ENCODE measurements around the gene USP6NL. TPM values are rescaled to one million over a fixed set of nuclear protein-coding genes. Genes with fewer than 3 reads are reported as not detected.

USP6NL gene
- total and polyA plus RNA-seq, 9 of the 15 experiments (the other 6 are each of a cell fraction or from before 2014, with no cell fraction given): 3.2 to 26.6 (median 19.8) TPM

DNA sequence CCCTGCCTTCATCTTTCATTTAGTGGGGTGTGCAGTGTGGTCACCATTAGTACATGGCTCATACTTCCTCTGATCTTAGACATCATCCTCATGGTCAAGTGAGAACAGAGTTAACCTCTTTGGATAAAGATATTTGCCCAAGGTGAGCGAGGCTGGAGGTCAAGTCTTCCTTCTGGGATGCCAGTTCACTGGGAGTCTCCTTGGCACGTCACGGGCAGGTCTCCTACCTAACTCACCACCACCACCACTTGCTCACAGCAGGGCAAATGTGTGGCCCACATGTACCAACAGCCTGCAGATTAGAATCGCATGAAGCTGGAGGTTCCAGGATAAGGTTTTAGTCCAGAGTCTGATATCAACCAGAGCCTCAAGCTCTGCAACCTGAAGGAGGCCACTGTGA lies 164.6 kb downstream of the USP6NL start:
- intact Hi-C loops (cut with micrococcal nuclease): no loop called here
- Histone ChIP-seq H3K4me1 (replicated peaks in 1 of 2; ENCODE audit: control insufficient read depth in 2 of 2, insufficient read depth in 2 of 2, low read length in 2 of 2) (peaks cover 32 to 39% of the 10 kb centered on the region in 2 experiments), H3K4me3 (no peak overlapping the region), H3K27ac (ENCODE audit: extremely low read depth, low read depth, low read length) (no peak overlapping the region), H3K79me2 (ENCODE audit: control insufficient read depth, insufficient read depth, low read length) (no peaks in the 10 kb centered on the region), H3K36me3 (ENCODE audit: control insufficient read depth, insufficient read depth, low read length) (no peaks in the 10 kb centered on the region), H3K9me1 (ENCODE audit: control insufficient read depth, insufficient read depth, low read length) (no peaks in the 10 kb centered on the region), H3K9me3 (replicated peaks; ENCODE audit: control insufficient read depth, insufficient read depth, low read depth, low read length) (no peaks in the 10 kb centered on the region), H3K4me2 (ENCODE audit: insufficient read depth, low read length) (no peak overlapping the region), H4K20me1 (replicated peaks; ENCODE audit: control insufficient read depth, insufficient read depth, low read length) (no peaks in the 10 kb centered on the region), H3K9ac (ENCODE audit: insufficient read depth in 1 of 2, low read depth in 2 of 2, low read length in 2 of 2) (no peak overlapping the region), H2AFZ (ENCODE audit: low read depth, low read length) (no peak overlapping the region), H3K27me3 (ENCODE audit: control insufficient read depth in 2 of 2, insufficient read depth in 2 of 2, low read length in 2 of 2) (no peaks in the 10 kb centered on the region)
- no TSS peak for BruUV-seq (replicated peaks)
- DNase-seq (ENCODE audit: extremely low read depth in 1 of 4, low spot score in 3 of 4) (no peak), ATAC-seq (no peak), FAIRE-seq (no peak)
- in situ Hi-C loops (cut with MboI): no loop called here
- 37% methylated on average over 4 of the region's 4 CpGs for WGBS (ENCODE audit: insufficient coverage, low coverage, missing lambda C conversion rate)
- ChIA-PET POLR2A (interaction anchor here (0.9 to 1.3 kb wide), 4 partner anchors 9 to 155 kb away, joined by 3 to 4 read pairs (median 3); no protein-coding TSS in a partner anchor), CTCF (ENCODE audit: low intra/inter-chr PET ratio) (no interaction called here)
- TF ChIP-seq ZNF586 (CRISPR knock-in tag; conservative IDR thresholded peaks at IDR 0.05) (no peak), STAT5A (IDR thresholded peaks at IDR 0.05; ENCODE audit: borderline replicate concordance, low read length) (no peak), CHD4 (IDR thresholded peaks at IDR 0.05; ENCODE audit: insufficient read depth, insufficient replicate concordance, low read depth, low read length, poor library complexity, severe bottlenecking) (no peak), HLTF (IDR thresholded peaks at IDR 0.05) (no peak), PHB2 (IDR thresholded peaks at IDR 0.05; ENCODE audit: low read depth) (no peak), STAT5B (CRISPR knock-in tag; IDR thresholded peaks at IDR 0.05) (no peak), KAT8 (IDR thresholded peaks at IDR 0.05; ENCODE audit: low read depth) (no peak), FOS (IDR thresholded peaks at IDR 0.05; ENCODE audit: extremely low read depth, insufficient read length) (no peak), SETDB1 (IDR thresholded peaks at IDR 0.05; ENCODE audit: low read length) (no peak), BRD4 (IDR thresholded peaks at IDR 0.05) (no peak), RBM15 (IDR thresholded peaks at IDR 0.05; ENCODE audit: insufficient read depth, low read length) (no peak), ADNP (tag; IDR thresholded peaks at IDR 0.05) (no peak), SMARCB1 (IDR thresholded peaks at IDR 0.05; ENCODE audit: insufficient read length, low read depth) (no peak), HNRNPK (IDR thresholded peaks at IDR 0.05; ENCODE audit: low read depth, low read length, poor library complexity, severe bottlenecking) (no peak)
- TF ChIP-seq, protein P1, sequence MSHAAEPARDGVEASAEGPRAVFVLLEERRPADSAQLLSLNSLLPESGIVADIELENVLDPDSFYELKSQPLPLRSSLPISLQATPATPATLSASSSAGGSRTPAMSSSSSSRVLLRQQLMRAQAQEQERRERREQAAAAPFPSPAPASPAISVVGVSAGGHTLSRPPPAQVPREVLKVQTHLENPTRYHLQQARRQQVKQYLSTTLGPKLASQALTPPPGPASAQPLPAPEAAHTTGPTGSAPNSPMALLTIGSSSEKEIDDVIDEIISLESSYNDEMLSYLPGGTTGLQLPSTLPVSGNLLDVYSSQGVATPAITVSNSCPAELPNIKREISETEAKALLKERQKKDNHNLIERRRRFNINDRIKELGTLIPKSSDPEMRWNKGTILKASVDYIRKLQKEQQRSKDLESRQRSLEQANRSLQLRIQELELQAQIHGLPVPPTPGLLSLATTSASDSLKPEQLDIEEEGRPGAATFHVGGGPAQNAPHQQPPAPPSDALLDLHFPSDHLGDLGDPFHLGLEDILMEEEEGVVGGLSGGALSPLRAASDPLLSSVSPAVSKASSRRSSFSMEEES (CRISPR knock-in tag; IDR thresholded peaks at IDR 0.05): no peak
- TF ChIP-seq, protein P2, sequence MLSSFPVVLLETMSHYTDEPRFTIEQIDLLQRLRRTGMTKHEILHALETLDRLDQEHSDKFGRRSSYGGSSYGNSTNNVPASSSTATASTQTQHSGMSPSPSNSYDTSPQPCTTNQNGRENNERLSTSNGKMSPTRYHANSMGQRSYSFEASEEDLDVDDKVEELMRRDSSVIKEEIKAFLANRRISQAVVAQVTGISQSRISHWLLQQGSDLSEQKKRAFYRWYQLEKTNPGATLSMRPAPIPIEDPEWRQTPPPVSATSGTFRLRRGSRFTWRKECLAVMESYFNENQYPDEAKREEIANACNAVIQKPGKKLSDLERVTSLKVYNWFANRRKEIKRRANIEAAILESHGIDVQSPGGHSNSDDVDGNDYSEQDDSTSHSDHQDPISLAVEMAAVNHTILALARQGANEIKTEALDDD (IDR thresholded peaks at IDR 0.05): no peak
- TF ChIP-seq, protein P3, sequence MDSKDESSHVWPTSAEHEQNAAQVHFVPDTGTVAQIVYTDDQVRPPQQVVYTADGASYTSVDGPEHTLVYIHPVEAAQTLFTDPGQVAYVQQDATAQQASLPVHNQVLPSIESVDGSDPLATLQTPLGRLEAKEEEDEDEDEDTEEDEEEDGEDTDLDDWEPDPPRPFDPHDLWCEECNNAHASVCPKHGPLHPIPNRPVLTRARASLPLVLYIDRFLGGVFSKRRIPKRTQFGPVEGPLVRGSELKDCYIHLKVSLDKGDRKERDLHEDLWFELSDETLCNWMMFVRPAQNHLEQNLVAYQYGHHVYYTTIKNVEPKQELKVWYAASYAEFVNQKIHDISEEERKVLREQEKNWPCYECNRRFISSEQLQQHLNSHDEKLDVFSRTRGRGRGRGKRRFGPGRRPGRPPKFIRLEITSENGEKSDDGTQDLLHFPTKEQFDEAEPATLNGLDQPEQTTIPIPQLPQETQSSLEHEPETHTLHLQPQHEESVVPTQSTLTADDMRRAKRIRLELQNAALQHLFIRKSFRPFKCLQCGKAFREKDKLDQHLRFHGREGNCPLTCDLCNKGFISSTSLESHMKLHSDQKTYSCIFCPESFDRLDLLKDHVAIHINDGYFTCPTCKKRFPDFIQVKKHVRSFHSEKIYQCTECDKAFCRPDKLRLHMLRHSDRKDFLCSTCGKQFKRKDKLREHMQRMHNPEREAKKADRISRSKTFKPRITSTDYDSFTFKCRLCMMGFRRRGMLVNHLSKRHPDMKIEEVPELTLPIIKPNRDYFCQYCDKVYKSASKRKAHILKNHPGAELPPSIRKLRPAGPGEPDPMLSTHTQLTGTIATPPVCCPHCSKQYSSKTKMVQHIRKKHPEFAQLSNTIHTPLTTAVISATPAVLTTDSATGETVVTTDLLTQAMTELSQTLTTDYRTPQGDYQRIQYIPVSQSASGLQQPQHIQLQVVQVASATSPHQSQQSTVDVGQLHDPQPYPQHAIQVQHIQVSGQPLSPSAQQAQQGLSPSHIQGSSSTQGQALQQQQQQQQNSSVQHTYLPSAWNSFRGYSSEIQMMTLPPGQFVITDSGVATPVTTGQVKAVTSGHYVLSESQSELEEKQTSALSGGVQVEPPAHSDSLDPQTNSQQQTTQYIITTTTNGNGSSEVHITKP (IDR thresholded peaks at IDR 0.05; ENCODE audit: partially characterized antibody): no peak
